Neutrophil (primary cell): ENCODE data around the gene SERPINF2.
"Not testable (repeated sequence)": the region's sequence is repeated elsewhere in the genome, so short reads cannot be mapped to it uniquely, and the experiment has no call there.

Experiments
- H3K27ac ChIP-seq: fragments of 200-600 bp; sonication (generic); 2 replicates; pipeline ENCODE4 v1.5.1; 2016; ENCODE audit warnings: mild to moderate bottlenecking, moderate library complexity
- H3K27me3 ChIP-seq: fragments of 200-600 bp; sonication (generic); 2 replicates; pipeline ENCODE4 v1.6.0; 2016; ENCODE audit warnings: mild to moderate bottlenecking
- H3K36me3 ChIP-seq: fragments of 200-600 bp; sonication (generic); 2 replicates; pipeline ENCODE4 v1.5.1; 2017
- H3K4me1 ChIP-seq, 2 experiments: fragments of 200-600 bp in 1 of 2; sonication (generic) in 1 of 2; 1 replicate in 1 of 2; 2 replicates in 1 of 2; pipeline versions ENCODE4 v1.5.1 to v1.6.1; 2013 to 2016; ENCODE audit warnings: low read depth in 1 of 2, low read length in 1 of 2, mild to moderate bottlenecking in 1 of 2, moderate library complexity in 1 of 2; ENCODE audit not compliant: control insufficient read depth in 1 of 2, insufficient read depth in 1 of 2
- H3K4me3 ChIP-seq, 2 experiments: fragments of 200-600 bp in 1 of 2; sonication (generic) in 1 of 2; 1 replicate in 1 of 2; 2 replicates in 1 of 2; pipeline ENCODE4 v1.5.1; 2013 to 2016; ENCODE audit warnings: low read depth in 1 of 2, low read length in 1 of 2, mild to moderate bottlenecking in 1 of 2, moderate library complexity in 1 of 2
- H3K9me3 ChIP-seq: fragments of 200-600 bp; sonication (generic); 2 replicates; pipeline ENCODE4 v1.5.1; 2016
- CTCF ChIP-seq: fragments of 200-600 bp; sonication (generic); IDR thresholded peaks from 2 replicates; pipeline ENCODE4 v1.5.1; 2016; ENCODE audit warnings: antibody characterized with exemption

SERPINF2 gene

GRCh38 chr17:1789936-1790335, 47.3 kb downstream of the SERPINF2 start:
- no peak overlapping the region for H3K4me3 ChIP-seq
- no peak overlapping the region for H3K27ac ChIP-seq
- TF ChIP-seq CTCF = no peak
- peaks cover 4% of the 10 kb centered on the region for H3K36me3 ChIP-seq
- H3K27me3 ChIP-seq = no peaks in the 10 kb centered on the region
- no peaks in the 10 kb centered on the region for H3K4me1 ChIP-seq
- H3K9me3 ChIP-seq = no peaks in the 10 kb centered on the region

GRCh38 chr17:1792495-1793446, 50.1 kb downstream of the SERPINF2 start:
- H3K27ac ChIP-seq = no peak overlapping the region
- H3K9me3 ChIP-seq = no peaks in the 10 kb centered on the region
- no peak overlapping the region for H3K4me3 ChIP-seq
- no peaks in the 10 kb centered on the region for H3K27me3 ChIP-seq
- H3K4me1 ChIP-seq = no peaks in the 10 kb centered on the region
- H3K36me3 ChIP-seq = no peaks in the 10 kb centered on the region
- TF ChIP-seq CTCF = no peak

- Histone ChIP-seq H3K9me3 (no peaks in the 10 kb centered on the region), H3K36me3 (no peaks in the 10 kb centered on the region), H3K4me3 (no peak overlapping the region), H3K27me3 (no peaks in the 10 kb centered on the region), H3K4me1 (no peaks in the 10 kb centered on the region), H3K27ac (no peak overlapping the region)
- TF ChIP-seq CTCF = no peak
Observed at GRCh38 chr17:1793447-1793806, 50.8 kb downstream of the SERPINF2 start.

- Histone ChIP-seq H3K27me3 (no peaks in the 10 kb centered on the region), H3K27ac (no peak overlapping the region), H3K36me3 (peaks cover 17% of the 10 kb centered on the region), H3K4me3 (no peak overlapping the region), H3K9me3 (no peaks in the 10 kb centered on the region), H3K4me1 (no peaks in the 10 kb centered on the region)
- TF ChIP-seq CTCF = no peak
Observed at GRCh38 chr17:1796800-1797199, 54.1 kb downstream of the SERPINF2 start.

GRCh38 chr17:1797323-1797722, 54.7 kb downstream of the SERPINF2 start:
- H3K9me3 ChIP-seq = no peaks in the 10 kb centered on the region
- H3K4me3 ChIP-seq = no peak overlapping the region
- H3K27ac ChIP-seq = no peak overlapping the region
- H3K4me1 ChIP-seq = no peaks in the 10 kb centered on the region
- TF ChIP-seq CTCF = no peak
- no peaks in the 10 kb centered on the region for H3K27me3 ChIP-seq
- peaks cover 17% of the 10 kb centered on the region for H3K36me3 ChIP-seq

- H3K4me3 ChIP-seq, H3K27me3 ChIP-seq, H3K27ac ChIP-seq, H3K9me3 ChIP-seq, H3K4me1 ChIP-seq: not testable (repeated sequence)
- peaks cover 17% of the 10 kb centered on the region for H3K36me3 ChIP-seq
Observed at GRCh38 chr17:1797846-1798245, 55.2 kb downstream of the SERPINF2 start.
